Left lung (tissue), 10 donors: ENCODE data around the gene RAB38. TPM values are rescaled to one million over a fixed set of nuclear protein-coding genes. Genes with fewer than 3 reads are reported as not detected.
A peak's percentile ranks its signal among the peaks of the same experiment; 100 is the strongest.

Source experiments
- ATAC-seq: fragments of 200-7000 bp; cut with Tn5 transposase; one replicate; pipeline ENCODE4 v1.9.1; 2020; ENCODE audit warnings: moderate library complexity
- DNase-seq, 4 donors: peaks; one replicate each; pipeline ENCODE4 v3.0.0-alpha.2; 2013 to 2020
- H3K27ac ChIP-seq, 2 donors: fragments of 200-600 bp; sonication (generic) in 1 of 2; one replicate each; pipeline versions ENCODE4 v1.5.0 to v1.8.0; 2020 to 2021
- H3K27me3 ChIP-seq, 2 donors: fragments of 200-600 bp; sonication (generic) in 1 of 2; one replicate each; pipeline versions ENCODE4 v1.5.0 to v1.8.0; 2020 to 2021
- H3K36me3 ChIP-seq, 2 donors: fragments of 200-600 bp; sonication (generic) in 1 of 2; one replicate each; pipeline versions ENCODE4 v1.5.0 to v1.8.0; 2020 to 2021
- H3K4me1 ChIP-seq, 2 donors: fragments of 200-600 bp; one replicate each; pipeline ENCODE4 v1.8.0; 2021
- H3K4me3 ChIP-seq, 2 donors: fragments of 200-600 bp; sonication (generic) in 1 of 2; one replicate each; pipeline versions ENCODE4 v1.5.0 to v1.8.0; 2020 to 2021; ENCODE audit warnings: mild to moderate bottlenecking in 1 of 2
- H3K9me3 ChIP-seq, 2 donors: fragments of 200-600 bp; sonication (generic) in 1 of 2; one replicate each; pipeline versions ENCODE4 v1.5.0 to v1.8.0; 2020 to 2021
- CTCF ChIP-seq, 2 donors: fragments of 200-600 bp; sonication (generic) in 1 of 2; IDR thresholded peaks; one replicate each; pipeline versions ENCODE4 v1.5.0 to v1.8.0; 2021; ENCODE audit warnings: antibody characterized with exemption in 2 of 2
- intact Hi-C, 2 donors: fragments of 100-400 bp; cut with DNase I; formaldehyde crosslinking; loops; one replicate each; pipeline versions ENCODE4 v1.11.2 to v1.14.2; 2022
- polyA plus RNA-seq, 6 donors: library from polyadenylated mRNA; unstranded; fragments of 120-200 nt; gene quantifications; one replicate each; pipeline ENCODE4 v1.2.1, GENCODE V29; 2013; ENCODE audit not compliant: insufficient read length in 6 of 6
- total RNA-seq, 2 donors: library from RNA; stranded (reverse); fragmentation: NEBNext Ultra II Directional; extraction: Animal tissue kit (Norgen Biotek cat#: 25700); gene quantifications; one replicate each; pipeline ENCODE4 v1.2.1, GENCODE V29; 2021
- donor health status: DM: no; HTN: yes; CAD: no.
- donor health status: DM: no; HTN: no; CAD: no.

Gene RAB38
- total and polyA plus RNA-seq, 8 donors: 12.3 to 23.8 (median 20.3) TPM

GRCh38 chr11:88183233-88183632, 8.0 kb upstream of the RAB38 start:
- H3K27me3 ChIP-seq: no peaks in the 10 kb centered on the region
- intact Hi-C loops: no loop called here
- H3K4me3 ChIP-seq: no peak overlapping the region
- no peak for TF ChIP-seq CTCF (IDR thresholded peaks at IDR 0.05)
- H3K27ac ChIP-seq: no peak overlapping the region
- no peaks in the 10 kb centered on the region for H3K36me3 ChIP-seq
- H3K4me1 ChIP-seq: no peaks in the 10 kb centered on the region
- no peaks in the 10 kb centered on the region for H3K9me3 ChIP-seq
- DNase-seq (no peak), ATAC-seq (peak; percentile 93)

- Histone ChIP-seq H3K27me3 (no peaks in the 10 kb centered on the region), H3K4me1 (no peaks in the 10 kb centered on the region), H3K4me3 (no peak overlapping the region), H3K9me3 (no peaks in the 10 kb centered on the region), H3K36me3 (no peaks in the 10 kb centered on the region), H3K27ac (no peak overlapping the region)
- no peak for TF ChIP-seq CTCF (IDR thresholded peaks at IDR 0.05)
- ATAC-seq (no peak), DNase-seq (no peak)
- intact Hi-C loops: no loop called here
These were observed 6.5 kb upstream of the RAB38 start for GRCh38 chr11:88181776-88182175.

- Histone ChIP-seq H3K27ac (no peak overlapping the region), H3K27me3 (no peaks in the 10 kb centered on the region), H3K9me3 (no peaks in the 10 kb centered on the region), H3K4me1 (peaks cover 0 to 6% of the 10 kb centered on the region in 2 donors), H3K36me3 (no peaks in the 10 kb centered on the region), H3K4me3 (no peak overlapping the region)
- intact Hi-C loops: no loop called here
- TF ChIP-seq CTCF (IDR thresholded peaks at IDR 0.05): no peak
- DNase-seq: no peak
- ATAC-seq: no peak
These were observed 4.9 kb upstream of the RAB38 start for GRCh38 chr11:88179971-88180629.

- DNase-seq: no peak
- no peaks in the 10 kb centered on the region for H3K27me3 ChIP-seq
- H3K9me3 ChIP-seq: no peaks in the 10 kb centered on the region
- peaks cover 0 to 6% of the 10 kb centered on the region in 2 donors for H3K4me1 ChIP-seq
- TF ChIP-seq CTCF (IDR thresholded peaks at IDR 0.05): no peak
- no peak overlapping the region for H3K4me3 ChIP-seq
- H3K27ac ChIP-seq: no peak overlapping the region
- no peak for ATAC-seq
- H3K36me3 ChIP-seq: no peaks in the 10 kb centered on the region
- intact Hi-C loops: no loop called here
These were observed 3.9 kb upstream of the RAB38 start for GRCh38 chr11:88179141-88179540.

- ATAC-seq (no peak), DNase-seq (no peak)
- no peaks in the 10 kb centered on the region for H3K36me3 ChIP-seq
- peaks cover 0 to 6% of the 10 kb centered on the region in 2 donors for H3K4me1 ChIP-seq
- no peak overlapping the region for H3K27ac ChIP-seq
- intact Hi-C loops: no loop called here
- no peaks in the 10 kb centered on the region for H3K27me3 ChIP-seq
- no peaks in the 10 kb centered on the region for H3K9me3 ChIP-seq
- TF ChIP-seq CTCF (IDR thresholded peaks at IDR 0.05): no peak
- no peak overlapping the region for H3K4me3 ChIP-seq
These were observed 2.9 kb upstream of the RAB38 start for GRCh38 chr11:88178191-88178590.
